Testis (tissue), 3 donors: ENCODE data around the gene ITPA. TPM values are rescaled to one million over a fixed set of nuclear protein-coding genes. Genes with fewer than 3 reads are reported as not detected.

Experiments
- DNase-seq: peaks from one replicate; pipeline ENCODE4 v3.0.0-alpha.2; 2019
- H3K27ac ChIP-seq, 2 donors: fragments of 200-600 bp; sonication (generic); one replicate each; pipeline ENCODE4 v1.5.1; 2019
- H3K27me3 ChIP-seq: fragments of 200-600 bp; sonication (generic); one replicate; pipeline ENCODE4 v1.5.1; 2019
- H3K36me3 ChIP-seq: fragments of 200-600 bp; sonication (generic); one replicate; pipeline ENCODE4 v1.5.1; 2017; ENCODE audit warnings: low read depth; ENCODE audit errors: missing control alignments
- H3K4me1 ChIP-seq: fragments of 200-600 bp; sonication (generic); one replicate; pipeline ENCODE4 v1.5.1; 2019
- H3K4me3 ChIP-seq, 2 donors: fragments of 200-600 bp; sonication (generic); one replicate each; pipeline ENCODE4 v1.5.1; 2017 to 2019
- H3K9me3 ChIP-seq: fragments of 200-600 bp; sonication (generic); one replicate; pipeline ENCODE4 v1.5.1; 2017
- CTCF ChIP-seq, 3 experiments: fragments of 450-650 bp in 2 of 3; fragments of 200-600 bp in 1 of 3; sonication (generic) in 1 of 3; IDR thresholded peaks; one replicate each; pipeline ENCODE4 v1.5.1; 2016 to 2019; ENCODE audit warnings: antibody characterized with exemption in 3 of 3, mild to moderate bottlenecking in 2 of 3, moderate library complexity in 1 of 3
- POLR2A ChIP-seq: fragments of 450-650 bp; IDR thresholded peaks from one replicate; pipeline ENCODE4 v1.6.1; 2017; ENCODE audit warnings: antibody characterized with exemption, mild to moderate bottlenecking, moderate library complexity
- WGBS, 2 donors: methylation state at CpG; one replicate each; pipeline ENCODE4 v1.1.5; 2018; 5-methylcytosine and 5-hydroxymethylcytosine counted together
- intact Hi-C: fragments of 100-400 bp; cut with DNase I; formaldehyde crosslinking; loops from one replicate; pipeline ENCODE4 v1.15.1; 2023; ENCODE audit warnings: low total_unique reads
- polyA plus RNA-seq: library from polyadenylated mRNA; stranded (reverse); fragments of 350-450 nt; fragmentation: Illumina TruSeq; extraction: RNeasy Lipid Tissue Mini Kit (QIAGEN cat#74804); gene quantifications from one replicate; pipeline ENCODE4 v1.2.3, GENCODE V29; 2014; ENCODE audit warnings: low read depth, low replicate concordance; ENCODE audit not compliant: insufficient read depth
- total RNA-seq, 2 donors: library from RNA; depleted of rRNA; stranded (reverse); fragments of >200 nt; gene quantifications; one replicate each; pipeline ENCODE4 v1.2.3, GENCODE V29; 2016

The ITPA gene
- total and polyA plus RNA-seq, 3 donors from 2014 or later = 36.4 to 49.8 (median 42.2) TPM

GRCh38 chr20:3231889-3232588 lies 22.7 kb downstream of the ITPA start:
- WGBS, 2 donors = 86 to 92% methylated on average over 12 to 15 of the region's 15 CpGs

GRCh38 chr20:3233131-3233990 lies 24.1 kb downstream of the ITPA start:
- 90% methylated on average over 26 to 27 of the region's 32 CpGs for WGBS, 2 donors
- Histone ChIP-seq H3K27me3 (no peaks in the 10 kb centered on the region), H3K4me1 (peaks cover 5% of the 10 kb centered on the region), H3K36me3 (no peaks in the 10 kb centered on the region), H3K4me3 (no peak overlapping the region), H3K9me3 (no peaks in the 10 kb centered on the region), H3K27ac (no peak overlapping the region)
- intact Hi-C loops = no loop called here
- TF ChIP-seq POLR2A = no peak
- no peak for TF ChIP-seq CTCF (IDR thresholded peaks at IDR 0.05)
- no peak for DNase-seq

More at GRCh38 chr20:3231889-3232588, 22.7 kb downstream of the ITPA start:
- intact Hi-C loops = no loop called here
- no peaks in the 10 kb centered on the region for H3K4me1 ChIP-seq
- H3K27me3 ChIP-seq = no peaks in the 10 kb centered on the region
- H3K4me3 ChIP-seq = no peak overlapping the region
- no peak for TF ChIP-seq CTCF (IDR thresholded peaks at IDR 0.05)
- TF ChIP-seq POLR2A = no peak
- H3K27ac ChIP-seq = no peak overlapping the region
- no peaks in the 10 kb centered on the region for H3K36me3 ChIP-seq
- H3K9me3 ChIP-seq = no peaks in the 10 kb centered on the region
- DNase-seq = no peak

- TF ChIP-seq POLR2A (no peak), CTCF (IDR thresholded peaks at IDR 0.05) (no peak)
- peaks cover 6% of the 10 kb centered on the region for H3K4me1 ChIP-seq
- no peaks in the 10 kb centered on the region for H3K27me3 ChIP-seq
These were observed 24.7 kb downstream of the ITPA start for GRCh38 chr20:3233991-3234498.

GRCh38 chr20:3235666-3236324 lies 26.5 kb downstream of the ITPA start:
- Histone ChIP-seq H3K4me1 (peaks cover 11% of the 10 kb centered on the region), H3K4me3 (no peak overlapping the region), H3K27ac (no peak overlapping the region), H3K36me3 (no peaks in the 10 kb centered on the region), H3K27me3 (no peaks in the 10 kb centered on the region), H3K9me3 (no peaks in the 10 kb centered on the region)
- no peak for DNase-seq
- intact Hi-C loops = no loop called here
- WGBS, 2 donors = 78 to 93% methylated on average over 4 of the region's 4 CpGs
- TF ChIP-seq CTCF (IDR thresholded peaks at IDR 0.05) = no peak
- TF ChIP-seq POLR2A = no peak

More at GRCh38 chr20:3233991-3234498, 24.7 kb downstream of the ITPA start:
- no peaks in the 10 kb centered on the region for H3K36me3 ChIP-seq
- no peaks in the 10 kb centered on the region for H3K9me3 ChIP-seq
- no peak overlapping the region for H3K27ac ChIP-seq
- intact Hi-C loops = no loop called here
- no peak for DNase-seq
- no peak overlapping the region for H3K4me3 ChIP-seq
- 92% methylated on average over 25 of the region's 25 CpGs; no CpG with 5 or more reads in 1 of the 2 donors for WGBS, 2 donors
